H1 (cell line): ENCODE data around the gene SPTBN4. TPM values are rescaled to one million over a fixed set of nuclear protein-coding genes. Genes with fewer than 3 reads are reported as not detected.
"Not testable (repeated sequence)": the region's sequence is repeated elsewhere in the genome, so short reads cannot be mapped to it uniquely, and the experiment has no call there.

ENCODE experiments used
- CTCF ChIA-PET: fragments of 300-600 bp; sonication (Branson Sonifier 250); formaldehyde crosslinking; loops from one replicate; lab custom pipeline; 2021; ENCODE audit not compliant: partially characterized antibody; lab: Charles Lee
- POLR2A ChIA-PET: fragments of 300-600 bp; sonication (Branson Sonifier 250); formaldehyde crosslinking; loops from one replicate; lab custom pipeline; 2021; ENCODE audit warnings: inconsistent platforms; ENCODE audit not compliant: partially characterized antibody; lab: Charles Lee
- DNase-seq, 2 experiments: peaks; one replicate each; pipeline versions ENCODE4 v3.0.0 to v3.0.0-alpha.2; 2010 to 2022; ENCODE audit warnings: low spot score in 2 of 2, low read depth in 1 of 2, mixed read lengths in 1 of 2
- FAIRE-seq: peaks from 2 replicates; lab custom pipeline; 2011; peaks lifted over from hg19 to GRCh38; lab: Jason Lieb, UNC
- H2AFZ ChIP-seq: 2 replicates; pipeline ENCODE4 v1.8.1; 2012; ENCODE audit warnings: low read length, inconsistent platforms
- H2AK5ac ChIP-seq: 2 replicates; pipeline ENCODE4 v1.6.1; 2013; ENCODE audit warnings: low read depth, low read length
- H2BK120ac ChIP-seq: replicated peaks from 2 replicates; pipeline ENCODE3; 2013; ENCODE audit warnings: low read depth, low read length, inconsistent platforms
- H2BK12ac ChIP-seq: 2 replicates; pipeline ENCODE4 v1.6.1; 2013; ENCODE audit warnings: low read depth, low read length
- H2BK15ac ChIP-seq: 2 replicates; pipeline ENCODE4 v1.6.1; 2013; ENCODE audit warnings: low read length
- H2BK20ac ChIP-seq: 2 replicates; pipeline ENCODE4 v1.6.1; 2013; ENCODE audit warnings: low read length
- H2BK5ac ChIP-seq: 2 replicates; pipeline ENCODE4 v1.6.1; 2013; ENCODE audit warnings: low read depth, low read length
- H3K14ac ChIP-seq: 2 replicates; pipeline ENCODE4 v1.6.1; 2013; ENCODE audit warnings: inconsistent platforms; ENCODE audit not compliant: insufficient read length
- H3K18ac ChIP-seq: 2 replicates; pipeline ENCODE4 v1.6.1; 2013; ENCODE audit warnings: low read length; ENCODE audit errors: extremely low read depth
- H3K23ac ChIP-seq: 2 replicates; pipeline ENCODE4 v1.6.1; 2013; ENCODE audit warnings: inconsistent platforms; ENCODE audit not compliant: insufficient read length
- H3K23me2 ChIP-seq: 2 replicates; pipeline ENCODE4 v1.6.1; 2013; ENCODE audit warnings: low read depth, low read length
- H3K27ac ChIP-seq: 2 replicates; pipeline ENCODE4 v1.6.1; 2011; ENCODE audit warnings: low read depth, low read length, inconsistent platforms
- H3K27me3 ChIP-seq, 4 experiments: replicated peaks in 1 of 4; 1 replicate in 1 of 4; 2 replicates in 3 of 4; pipeline versions ENCODE4 v1.6.1 to v1.8.1; 2011 to 2013; ENCODE audit warnings: low read length in 3 of 4, mild to moderate bottlenecking in 3 of 4, inconsistent platforms in 2 of 4, mixed read lengths in 2 of 4, moderate library complexity in 1 of 4; ENCODE audit not compliant: control insufficient read depth in 3 of 4, insufficient read depth in 3 of 4; ENCODE audit errors: extremely low read depth in 1 of 4
- H3K36me3 ChIP-seq, 4 experiments: 2 replicates each; pipeline versions ENCODE4 v1.6.1 to v1.8.1; 2011 to 2013; ENCODE audit warnings: mild to moderate bottlenecking in 4 of 4, low read length in 3 of 4, moderate library complexity in 2 of 4, control low read depth in 1 of 4, inconsistent platforms in 1 of 4; ENCODE audit not compliant: insufficient read depth in 4 of 4, control insufficient read depth in 2 of 4
- H3K4ac ChIP-seq: replicated peaks from 2 replicates; pipeline ENCODE3; 2013; ENCODE audit warnings: low read length, low read depth, mixed read lengths, inconsistent platforms; ENCODE audit not compliant: insufficient read length
- H3K4me1 ChIP-seq, 4 experiments: replicated peaks in 1 of 4; 1 replicate in 1 of 4; 2 replicates in 3 of 4; pipeline versions ENCODE4 v1.6.1 to v1.8.1; 2011 to 2013; ENCODE audit warnings: low read length in 3 of 4, inconsistent platforms in 2 of 4, mixed read lengths in 1 of 4; ENCODE audit not compliant: insufficient read depth in 4 of 4, control insufficient read depth in 3 of 4
- H3K4me2 ChIP-seq, 2 experiments: 2 replicates each; pipeline versions ENCODE4 v1.6.1 to v1.8.1; 2011 to 2013; ENCODE audit warnings: low read depth in 2 of 2, low read length in 2 of 2, control low read depth in 1 of 2, inconsistent platforms in 1 of 2, mild to moderate bottlenecking in 1 of 2; ENCODE audit not compliant: insufficient read depth in 1 of 2
- H3K4me3 ChIP-seq, 4 experiments: fragments of 200-600, 300-600 bp in 1 of 4; sonication (generic), shearing (Covaris generic), sonication (Bioruptor Twin) in 1 of 4; 2 replicates each; pipeline versions ENCODE4 v1.5.1 to v1.8.1; 2011 to 2016; ENCODE audit warnings: low read length in 4 of 4, low read depth in 3 of 4, control low read depth in 2 of 4, inconsistent platforms in 2 of 4, mild to moderate bottlenecking in 2 of 4, mixed read lengths in 1 of 4, moderate library complexity in 1 of 4; ENCODE audit not compliant: insufficient read depth in 2 of 4; ENCODE audit errors: extremely low read depth in 1 of 4
- H3K56ac ChIP-seq: replicated peaks from 2 replicates; pipeline ENCODE3; 2013; ENCODE audit warnings: low read depth, mild to moderate bottlenecking, mixed read lengths, low read length, inconsistent platforms; ENCODE audit not compliant: insufficient read length
- H3K79me1 ChIP-seq: 2 replicates; pipeline ENCODE4 v1.6.1; 2013; ENCODE audit warnings: low read depth, low read length, control low read depth
- H3K79me2 ChIP-seq, 2 experiments: 2 replicates each; pipeline versions ENCODE4 v1.6.1 to v1.8.1; 2012 to 2013; ENCODE audit warnings: low read length in 2 of 2, mild to moderate bottlenecking in 2 of 2, inconsistent platforms in 1 of 2; ENCODE audit not compliant: insufficient read depth in 2 of 2, control insufficient read depth in 1 of 2
- H3K9ac ChIP-seq, 4 experiments: replicated peaks in 1 of 4; 1 replicate in 1 of 4; 2 replicates in 3 of 4; pipeline versions ENCODE4 v1.6.1 to v1.8.1; 2011 to 2013; ENCODE audit warnings: low read depth in 3 of 4, low read length in 3 of 4, control low read depth in 2 of 4, mild to moderate bottlenecking in 2 of 4, moderate library complexity in 2 of 4, inconsistent platforms in 1 of 4; ENCODE audit errors: extremely low read depth in 1 of 4
- H3K9me3 ChIP-seq, 2 experiments: 2 replicates each; pipeline versions ENCODE4 v1.6.1 to v1.8.1; 2012 to 2013; ENCODE audit warnings: mild to moderate bottlenecking in 2 of 2, moderate library complexity in 2 of 2, control low read depth in 1 of 2, inconsistent platforms in 1 of 2, low read depth in 1 of 2, low read length in 1 of 2, mixed read lengths in 1 of 2; ENCODE audit not compliant: insufficient read depth in 2 of 2
- H4K20me1 ChIP-seq, 2 experiments: replicated peaks in 1 of 2; 2 replicates each; pipeline versions ENCODE3 to v1.8.1; 2011 to 2013; ENCODE audit warnings: inconsistent platforms in 2 of 2, low read length in 2 of 2, mild to moderate bottlenecking in 1 of 2; ENCODE audit not compliant: insufficient read depth in 2 of 2, control insufficient read depth in 1 of 2
- H4K5ac ChIP-seq: 2 replicates; pipeline ENCODE4 v1.6.1; 2013; ENCODE audit warnings: low read length, low read depth, mixed read lengths, inconsistent platforms; ENCODE audit not compliant: insufficient read length
- H4K8ac ChIP-seq: 2 replicates; pipeline ENCODE4 v1.8.0; 2013; ENCODE audit warnings: mild to moderate bottlenecking, moderate library complexity, low read length, inconsistent platforms; ENCODE audit not compliant: insufficient read depth; ENCODE audit errors: extremely low read depth
- H4K91ac ChIP-seq: replicated peaks from 2 replicates; pipeline ENCODE3; 2013; ENCODE audit warnings: low read length, mixed read lengths, inconsistent platforms; ENCODE audit not compliant: insufficient read length
- CBX5 ChIP-seq: fragments of 300-800, 300-1000 bp; sonication (generic); IDR thresholded peaks from 2 replicates; pipeline ENCODE4 v1.7.1; 2016; ENCODE audit warnings: antibody characterized with exemption, low read length, low read depth
- EZH2 ChIP-seq: fragments of 200-600 bp; sonication (generic); IDR thresholded peaks from 2 replicates; pipeline ENCODE4 v1.7.1; 2012; ENCODE audit warnings: low read depth, mild to moderate bottlenecking, moderate library complexity, low read length, inconsistent platforms; ENCODE audit not compliant: severe bottlenecking
- KDM1A ChIP-seq: fragments of 200-600, 300-600 bp; sonication (generic); IDR thresholded peaks from 2 replicates; pipeline ENCODE4 v1.7.1; 2016; ENCODE audit warnings: mild to moderate bottlenecking, low read length, borderline replicate concordance
- POU5F1 ChIP-seq: IDR thresholded peaks from 2 replicates; pipeline ENCODE4 v1.6.1; 2011; ENCODE audit warnings: low read depth, mild to moderate bottlenecking, low read length, moderate library complexity
- WGBS, 2 experiments: shearing (Covaris generic) in 1 of 2; methylation state at CpG; one replicate each; pipeline versions ENCODE4 v1.1.6 to v1.1.7; 2013 to 2015; ENCODE audit warnings: low lambda C conversion rate in 2 of 2, mixed read lengths in 2 of 2, inconsistent platforms in 1 of 2, low coverage in 1 of 2, missing lambda C conversion rate in 1 of 2; ENCODE audit not compliant: insufficient replicate concordance in 2 of 2, insufficient coverage in 1 of 2, insufficient read length in 1 of 2; ENCODE audit errors: extremely low coverage in 1 of 2, missing lambda C conversion rate in 1 of 2; 5-methylcytosine and 5-hydroxymethylcytosine counted together
- polyA plus RNA-seq, 7 experiments: library from polyadenylated mRNA; depleted of rRNA in 3 of 7; stranded (reverse) in 5 of 7; unstranded in 2 of 7; fragments of >200 nt in 5 of 7; fragments of 200-250 nt in 2 of 7; gene quantifications; 1 replicate in 5 of 7; 2 replicates in 1 of 7; 4 replicates in 1 of 7; pipeline versions ENCODE4 v1.2.1 to v1.2.3, GENCODE V29; 2011 to 2013; ENCODE audit warnings: missing spikeins in 2 of 7, mixed read lengths in 2 of 7
- total RNA-seq: library from RNA; stranded (reverse); fragmentation: NEBNext Ultra II Directional; extraction: Animal tissue kit (Norgen Biotek cat#: 25700); gene quantifications from 2 replicates; pipeline ENCODE4 v1.2.1, GENCODE V29; 2021

Gene SPTBN4
- total and polyA plus RNA-seq, 2 of the 8 experiments (the other 6 are each of a cell fraction or from before 2014, with no cell fraction given) = 1.9 to 3.0 TPM

- no peak for TF ChIP-seq KDM1A
- no peak for TF ChIP-seq POU5F1
- no peak for TF ChIP-seq EZH2
- no peak for TF ChIP-seq CBX5
Observed at GRCh38 chr19:40590464-40591265, 123.9 kb downstream of the SPTBN4 start (continued).

GRCh38 chr19:40591724-40592123, 124.9 kb downstream of the SPTBN4 start:
- H3K4me1 ChIP-seq, H4K5ac ChIP-seq, H3K27me3 ChIP-seq, H3K4me3 ChIP-seq, H3K27ac ChIP-seq, H2BK15ac ChIP-seq, H3K18ac ChIP-seq, H2BK20ac ChIP-seq, H3K4ac ChIP-seq, H2BK5ac ChIP-seq, H3K23ac ChIP-seq, H2BK12ac ChIP-seq, H3K56ac ChIP-seq, H4K91ac ChIP-seq, H3K79me2 ChIP-seq, H2BK120ac ChIP-seq, H3K9ac ChIP-seq, H3K14ac ChIP-seq, H4K20me1 ChIP-seq, FAIRE-seq, H3K4me2 ChIP-seq, H2AFZ ChIP-seq, H3K79me1 ChIP-seq, H3K9me3 ChIP-seq, H4K8ac ChIP-seq, H2AK5ac ChIP-seq, DNase-seq, H3K23me2 ChIP-seq: not testable (repeated sequence)
- 91% methylated on average over 4 of the region's 4 CpGs; no CpG with 5 or more reads in 1 of the 2 experiments for WGBS, 2 experiments
- ChIA-PET POLR2A (interaction anchor here (0.7 to 4.3 kb wide), 4 partner anchors 11 to 149 kb away, joined by 3 to 20 read pairs (median 4); no protein-coding TSS in a partner anchor), CTCF (interaction anchor here (0.5 to 1.9 kb wide), 4 partner anchors 8 to 1679 kb away, joined by 3 to 8 read pairs (median 4); no protein-coding TSS in a partner anchor)
- H3K36me3 ChIP-seq = peaks cover 2 to 11% (median 7%) of the 10 kb centered on the region in 4 experiments; a peak in 6 of 8 replicates
